HepG2 (cell line): ENCODE results near the gene SPACA4. TPM values are rescaled to one million over a fixed set of nuclear protein-coding genes. Genes with fewer than 3 reads are reported as not detected.
A peak's percentile ranks its signal among the peaks of the same experiment; 100 is the strongest.

Experiments
- ATAC-seq: fragments of 200-7000 bp; cut with Tn5 transposase; 3 replicates; pipeline ENCODE4 v1.9.1; 2020; ENCODE audit warnings: mild to moderate bottlenecking, moderate library complexity
- BruUV-seq: library from RNA; stranded (reverse); fragments of 400-500 nt; replicated peaks from 2 replicates; lab custom pipeline; 2021; lab: Mats Ljungman, UMichigan
- CTCF ChIA-PET: fragments of 300-600 bp; formaldehyde crosslinking; extraction: SDS; loops from one replicate; lab custom pipeline; 2021; ENCODE audit warnings: low total read pairs, inconsistent platforms, low intra/inter-chr PET ratio; lab: Yijun Ruan, JAX
- POLR2A ChIA-PET: fragments of 350-600 bp; sonication (Branson Sonifier 250); formaldehyde crosslinking; loops from one replicate; lab custom pipeline; 2020; ENCODE audit warnings: antibody characterized with exemption, inconsistent platforms; lab: Yijun Ruan, JAX
- DNase-seq: peaks from one replicate; pipeline ENCODE4 v3.0.0-alpha.2; 2015; ENCODE audit warnings: low spot score
- FAIRE-seq: peaks from 3 replicates; lab custom pipeline; 2011; peaks lifted over from hg19 to GRCh38; lab: Jason Lieb, UNC
- H2AFZ ChIP-seq: one replicate; pipeline ENCODE4 v1.6.1; 2011; ENCODE audit warnings: low read length, inconsistent platforms
- H3K27ac ChIP-seq: fragments of 300-600 bp; 3 replicates; pipeline ENCODE4 v1.8.0; 2011; ENCODE audit warnings: mixed run types, mild to moderate bottlenecking, mixed read lengths, low read length, inconsistent platforms; ENCODE audit not compliant: insufficient read depth; ENCODE audit errors: extremely low read length
- H3K27me3 ChIP-seq, 2 experiments: fragments of 200-600 bp in 1 of 2; 2 replicates in 1 of 2; 3 replicates in 1 of 2; pipeline versions ENCODE4 v1.6.0 to v1.8.0; 2011; ENCODE audit warnings: low read length in 2 of 2, mild to moderate bottlenecking in 2 of 2, moderate library complexity in 2 of 2, inconsistent platforms in 1 of 2; ENCODE audit not compliant: insufficient read depth in 2 of 2, control insufficient read depth in 1 of 2
- H3K36me3 ChIP-seq, 2 experiments: fragments of 200-600 bp in 1 of 2; replicated peaks in 1 of 2; 2 replicates in 1 of 2; 3 replicates in 1 of 2; pipeline versions ENCODE4 v1.5.1 to v1.8.0; 2011; ENCODE audit warnings: low read length in 2 of 2, inconsistent platforms in 1 of 2; ENCODE audit not compliant: insufficient read depth in 2 of 2, control insufficient read depth in 1 of 2
- H3K4me1 ChIP-seq: 2 replicates; pipeline ENCODE4 v1.5.1; 2012; ENCODE audit warnings: low read length, inconsistent platforms; ENCODE audit not compliant: insufficient read depth
- H3K4me2 ChIP-seq: 2 replicates; pipeline ENCODE4 v1.6.0; 2011; ENCODE audit warnings: low read depth, low read length, inconsistent platforms
- H3K4me3 ChIP-seq, 3 experiments: fragments of 200-600 bp in 1 of 3; sonication (generic), shearing (Covaris generic) in 1 of 3; replicated peaks in 1 of 3; 2 replicates each; pipeline ENCODE4 v1.5.1; 2011 to 2016; ENCODE audit warnings: low read length in 3 of 3, inconsistent platforms in 2 of 3, low read depth in 2 of 3, mild to moderate bottlenecking in 2 of 3, control low read depth in 1 of 3, mixed read lengths in 1 of 3; ENCODE audit not compliant: insufficient read depth in 1 of 3
- H3K79me2 ChIP-seq: one replicate; pipeline ENCODE4 v1.6.1; 2011; ENCODE audit warnings: low read length, inconsistent platforms; ENCODE audit not compliant: insufficient read depth
- H3K9ac ChIP-seq: 2 replicates; pipeline ENCODE4 v1.6.0; 2011; ENCODE audit warnings: mild to moderate bottlenecking, low read depth, low read length, inconsistent platforms; ENCODE audit not compliant: insufficient read depth
- H3K9me3 ChIP-seq: 2 replicates; pipeline ENCODE4 v1.5.1; 2012; ENCODE audit warnings: mild to moderate bottlenecking, low read length
- H4K20me1 ChIP-seq: 2 replicates; pipeline ENCODE4 v1.6.0; 2011; ENCODE audit warnings: inconsistent platforms, mild to moderate bottlenecking, low read length, moderate library complexity; ENCODE audit not compliant: insufficient read depth
- HNF4A ChIP-seq: sonication (generic); formaldehyde crosslinking; IDR thresholded peaks from 2 replicates; pipeline ENCODE4 v1.4.0; 2020; ENCODE audit warnings: missing genetic modification reagents
- MAFF ChIP-seq: IDR thresholded peaks from 2 replicates; pipeline ENCODE4 v1.6.1; 2011; ENCODE audit warnings: low read depth, low read length, improper control_type of control experiment
- MBD4 ChIP-seq: IDR thresholded peaks from 2 replicates; pipeline ENCODE4 v1.6.1; 2012; ENCODE audit warnings: low read length, inconsistent platforms, borderline replicate concordance
- MTA1 ChIP-seq: sonication (generic); formaldehyde crosslinking; IDR thresholded peaks from 2 replicates; pipeline ENCODE4 v1.4.0; 2020; ENCODE audit warnings: missing genetic modification reagents, mild to moderate bottlenecking, borderline replicate concordance
- MTF2 ChIP-seq: sonication (generic); formaldehyde crosslinking; IDR thresholded peaks from 2 replicates; pipeline ENCODE4 v1.5.0; 2020; ENCODE audit warnings: missing genetic modification reagents, borderline replicate concordance
- NBN ChIP-seq: fragments of 450-650 bp; conservative IDR thresholded peaks from 2 replicates; pipeline ENCODE4 v1.6.1; 2017
- NCOR1 ChIP-seq: fragments of 200-600 bp; sonication (generic); IDR thresholded peaks from 2 replicates; pipeline ENCODE4 v1.7.0; 2017; ENCODE audit warnings: antibody characterized with exemption, low read length, borderline replicate concordance
- RNF2 ChIP-seq: fragments of 450-650 bp; conservative IDR thresholded peaks from 2 replicates; pipeline ENCODE4 v1.6.1; 2016; ENCODE audit warnings: low read depth
- SOX5 ChIP-seq: IDR thresholded peaks from 2 replicates; pipeline ENCODE4 v1.6.1; 2016; ENCODE audit warnings: borderline replicate concordance
- ZBTB34 ChIP-seq: sonication (generic); formaldehyde crosslinking; IDR thresholded peaks from 2 replicates; pipeline ENCODE4 v1.8.0; 2022; ENCODE audit warnings: mild to moderate bottlenecking, missing genetic modification reagents
- ZNF260 ChIP-seq: sonication (generic); formaldehyde crosslinking; IDR thresholded peaks from 2 replicates; pipeline ENCODE4 v1.4.0; 2020; ENCODE audit warnings: missing genetic modification reagents, low read depth, mild to moderate bottlenecking, borderline replicate concordance
- ZNF367 ChIP-seq: sonication (generic); formaldehyde crosslinking; IDR thresholded peaks from 2 replicates; pipeline ENCODE4 v1.4.0; 2020; ENCODE audit warnings: missing genetic modification reagents, borderline replicate concordance
- ZNF607 ChIP-seq: sonication (generic); formaldehyde crosslinking; IDR thresholded peaks from 2 replicates; pipeline ENCODE4 v1.5.1; 2020; ENCODE audit warnings: missing genetic modification reagents, mild to moderate bottlenecking, borderline replicate concordance
- ZNF670 ChIP-seq: sonication (generic); formaldehyde crosslinking; IDR thresholded peaks from 2 replicates; pipeline ENCODE4 v1.8.0; 2022; ENCODE audit warnings: mild to moderate bottlenecking, missing genetic modification reagents, borderline replicate concordance
- ZNF770 ChIP-seq: sonication (generic); formaldehyde crosslinking; IDR thresholded peaks from 2 replicates; pipeline ENCODE4 v1.5.0; 2020; ENCODE audit warnings: mild to moderate bottlenecking, missing genetic modification reagents
- ZSCAN25 ChIP-seq: sonication (generic); formaldehyde crosslinking; IDR thresholded peaks from 2 replicates; pipeline ENCODE4 v1.8.0; 2022; ENCODE audit warnings: mild to moderate bottlenecking, missing genetic modification reagents
- WGBS: methylation state at CpG from one replicate; pipeline ENCODE4 v1.1.6; 2017; ENCODE audit warnings: low lambda C conversion rate; 5-methylcytosine and 5-hydroxymethylcytosine counted together
- in situ Hi-C: cut with HindIII; loops from 2 replicates; pipeline ENCODE4 v1.10.0; 2017; ENCODE audit warnings: low pct_unique_long_range_greater_than_20kb; ENCODE audit not compliant: extremely low pct_ligation_motif_present
- intact Hi-C: fragments of 100-400 bp; cut with micrococcal nuclease; formaldehyde crosslinking; loops from one replicate; pipeline ENCODE4 v1.10.0; 2022; ENCODE audit not compliant: unreplicated experiment
- polyA plus RNA-seq, 8 experiments: library from polyadenylated mRNA; depleted of rRNA in 3 of 8; stranded (reverse) in 7 of 8; unstranded in 1 of 8; fragments of >200 nt; fragmentation: Illumina TruSeq in 4 of 8; extraction: Trizol in 4 of 8; gene quantifications; 2 replicates each; pipeline versions ENCODE4 v1.2.1 to v1.2.3, GENCODE V29; 2011 to 2016; ENCODE audit warnings: low read depth in 4 of 8, missing spikeins in 1 of 8, mixed read lengths in 1 of 8; ENCODE audit not compliant: insufficient read depth in 1 of 8
- total RNA-seq, 5 experiments: library from RNA; depleted of rRNA; stranded (reverse); fragments of >200 nt; fragmentation: Illumina TruSeq; extraction: Trizol; gene quantifications; 2 replicates each; pipeline ENCODE4 v1.2.3, GENCODE V29; 2016; ENCODE audit warnings: low read depth in 1 of 5

SPACA4 gene
- total and polyA plus RNA-seq, 2 of the 13 experiments (the other 11 are each of a cell fraction or from before 2014, with no cell fraction given), result not detected

- H3K27me3 ChIP-seq, result no peaks in the 10 kb centered on the region; a peak in 1 of 5 replicates
- no peak overlapping the region for H2AFZ ChIP-seq
- peak overlapping the region; percentile 61; the same call in 1 of the 2 replicates for H3K9ac ChIP-seq
- peaks cover 65% of the 10 kb centered on the region for H3K4me1 ChIP-seq
- FAIRE-seq, result peak; percentile 50
- CTCF ChIA-PET, result no interaction called here
- DNase-seq, result no peak
- peak overlapping the region in 1 of 3 experiments; percentile 47; a peak in 2 of 6 replicates for H3K4me3 ChIP-seq
- ATAC-seq, result no peak
- in situ Hi-C loops, result no loop called here
- POLR2A ChIA-PET, result interaction anchor here (0.6 to 5.8 kb wide), 11 partner anchors 9 to 330 kb away, joined by 3 to 61 read pairs (median 3); partner anchors contain the start of genes CA11, RPL18 and SPHK2
- H3K9me3 ChIP-seq, result no peaks in the 10 kb centered on the region
- H4K20me1 ChIP-seq, result no peaks in the 10 kb centered on the region
- intact Hi-C loops, result loop anchor here (2.0 kb wide), 1 partner anchor 15 kb away; the partner anchor contains the start of genes RPL18 and SPHK2
- BruUV-seq, result no TSS peak
- peak overlapping the region; percentile 90 for H3K27ac ChIP-seq
- no peaks in the 10 kb centered on the region for H3K36me3 ChIP-seq
- H3K79me2 ChIP-seq, result no peaks in the 10 kb centered on the region
- peak overlapping the region; percentile 96 for H3K4me2 ChIP-seq
- WGBS, result 75% methylated on average over 18 of the region's 22 CpGs
- TF ChIP-seq RNF2 (no peak), NCOR1 (peak; percentile 47; the same call in 1 of the 2 replicates), MBD4 (no peak), NBN (no peak), HNF4A (CRISPR knock-in tag) (peak; percentile 87), SOX5 (CRISPR knock-in tag) (no peak), ZSCAN25 (CRISPR knock-in tag) (0 out of 2 replicates have a peak, but pooled peaks have one; percentile 32), ZNF260 (CRISPR knock-in tag) (no peak), ZNF770 (peak; percentile 61; the same call in 1 of the 2 replicates), MTA1 (0 out of 2 replicates have a peak, but pooled peaks have one; percentile 36), ZNF670 (CRISPR knock-in tag) (no peak), MAFF (no peak), ZBTB34 (CRISPR knock-in tag) (no peak), MTF2 (CRISPR knock-in tag) (no peak), ZNF367 (CRISPR knock-in tag) (no peak), ZNF607 (CRISPR knock-in tag) (0 out of 2 replicates have a peak, but pooled peaks have one; percentile 38)
Measured at GRCh38 chr19:48633148-48634035, 26.9 kb downstream of the SPACA4 start.
